T-cell (primary cell): ENCODE results near the gene ARL5B. TPM values are rescaled to one million over a fixed set of nuclear protein-coding genes. Genes with fewer than 3 reads are reported as not detected.

Experiments used
- ATAC-seq, 4 experiments: fragments of 200-7000 bp in 3 of 4; fragments of 150-1000 bp in 1 of 4; cut with Tn5 transposase; replicated peaks in 1 of 4; 1 replicate in 3 of 4; 2 replicates in 1 of 4; pipeline ENCODE4 v1.10.0; 2021; ENCODE audit warnings: moderate library complexity in 3 of 4, mild to moderate bottlenecking in 2 of 4, moderate number of reproducible peaks in 1 of 4
- CTCF ChIA-PET, 2 donors: fragments of 300-600 bp; sonication (Branson Sonifier 250); formaldehyde crosslinking; loops; one replicate each; lab custom pipeline; 2022; ENCODE audit warnings: antibody characterized with exemption in 2 of 2; lab: Charles Lee
- POLR2A ChIA-PET, 2 donors: fragments of 300-600 bp; sonication (Branson Sonifier 250); formaldehyde crosslinking; loops; one replicate each; lab custom pipeline; 2022; ENCODE audit warnings: antibody characterized with exemption in 2 of 2; lab: Charles Lee
- DNase-seq, 35 experiments: peaks; one replicate each; pipeline versions ENCODE4 v3.0.0 to v3.0.0-alpha.2; 2013 to 2023
- H3K27ac ChIP-seq: one replicate; pipeline ENCODE4 v1.5.1; 2013; ENCODE audit warnings: low read length
- H3K27me3 ChIP-seq, 2 experiments: replicated peaks in 1 of 2; 1 replicate in 1 of 2; 2 replicates in 1 of 2; pipeline versions ENCODE4 v1.6.1 to v1.7.0; 2013; ENCODE audit warnings: low read length in 1 of 2, mixed read lengths in 1 of 2; ENCODE audit not compliant: control insufficient read depth in 2 of 2, insufficient read depth in 2 of 2; ENCODE audit errors: extremely low read depth in 1 of 2
- H3K36me3 ChIP-seq, 2 donors: 1 replicate in 1 of 2; 2 replicates in 1 of 2; pipeline versions ENCODE4 v1.6.1 to v1.7.0; 2013; ENCODE audit warnings: low read length in 1 of 2; ENCODE audit not compliant: control insufficient read depth in 2 of 2, insufficient read depth in 1 of 2; ENCODE audit errors: extremely low read depth in 1 of 2
- H3K4me1 ChIP-seq, 2 experiments: 1 replicate in 1 of 2; 2 replicates in 1 of 2; pipeline versions ENCODE4 v1.6.1 to v1.7.0; 2013; ENCODE audit warnings: low read length in 2 of 2, mixed read lengths in 1 of 2; ENCODE audit not compliant: insufficient read depth in 2 of 2, control insufficient read depth in 1 of 2; ENCODE audit errors: extremely low read depth in 1 of 2
- H3K4me3 ChIP-seq, 2 donors: 1 replicate in 1 of 2; 2 replicates in 1 of 2; pipeline versions ENCODE4 v1.5.1 to v1.7.0; 2013; ENCODE audit warnings: mild to moderate bottlenecking in 2 of 2, low read length in 1 of 2, moderate library complexity in 1 of 2; ENCODE audit not compliant: control insufficient read depth in 1 of 2; ENCODE audit errors: extremely low read depth in 1 of 2
- H3K9me3 ChIP-seq: 2 replicates; pipeline ENCODE4 v1.7.0; 2013
- H3K27ac Mint-ChIP-seq, 2 donors: one replicate each; pipeline ENCODE4 v1.8.0; 2020 to 2021; ENCODE audit warnings: mild to moderate bottlenecking in 2 of 2, mixed read lengths in 2 of 2
- H3K27me3 Mint-ChIP-seq, 2 donors: one replicate each; pipeline ENCODE4 v1.8.0; 2021 to 2022; ENCODE audit warnings: mixed read lengths in 2 of 2
- H3K36me3 Mint-ChIP-seq: one replicate; pipeline ENCODE4 v1.8.0; 2021; ENCODE audit warnings: mixed read lengths
- H3K4me1 Mint-ChIP-seq, 3 donors: one replicate each; pipeline ENCODE4 v1.8.0; 2020 to 2022; ENCODE audit warnings: mixed read lengths in 3 of 3, mild to moderate bottlenecking in 1 of 3
- H3K4me3 Mint-ChIP-seq, 3 donors: one replicate each; pipeline ENCODE4 v1.8.0; 2020 to 2022; ENCODE audit warnings: mild to moderate bottlenecking in 3 of 3, mixed read lengths in 3 of 3, moderate library complexity in 3 of 3
- H3K9me3 Mint-ChIP-seq, 3 donors: one replicate each; pipeline ENCODE4 v1.8.0; 2020 to 2022; ENCODE audit warnings: mixed read lengths in 3 of 3
- WGBS: methylation state at CpG from one replicate; pipeline ENCODE4 v1.1.5; 2013; ENCODE audit warnings: missing lambda C conversion rate; ENCODE audit not compliant: insufficient coverage; 5-methylcytosine and 5-hydroxymethylcytosine counted together
- total RNA-seq, 35 experiments: library from RNA in 6 of 35; stranded (reverse) in 6 of 35; fragments of 120-200 nt in 1 of 35; gene quantifications; one replicate each; pipeline versions ENCODE4 v1.2.1 to v1.2.4 and lab custom pipeline; 2013 to 2026

ARL5B gene
- total RNA-seq, 5 donors from 2014 or later (not counting 1 experiment from before 2014, with no cell fraction given) = 9.7 to 14.9 (median 10.4) TPM

- Mint-ChIP-seq H3K27me3 (peaks cover 0 to 4% of the 10 kb centered on the region in 2 donors), H3K9me3 (no peaks in the 10 kb centered on the region), H3K36me3 (no peaks in the 10 kb centered on the region), H3K27ac (no peak overlapping the region), H3K4me1 (peaks cover 2 to 8% (median 7%) of the 10 kb centered on the region in 3 donors), H3K4me3 (no peak overlapping the region)
- CTCF ChIA-PET = interaction anchor here in 1 of 2 donors (0.8 kb wide), 1 partner anchor 8 kb away, joined by 4 read pairs; no protein-coding TSS in a partner anchor
- H3K27ac ChIP-seq = no peak overlapping the region
- no peaks in the 10 kb centered on the region for H3K36me3 ChIP-seq
- no peaks in the 10 kb centered on the region for H3K4me1 ChIP-seq
- POLR2A ChIA-PET = no interaction called here
- no peak for DNase-seq
- ATAC-seq = no peak
- no peak overlapping the region for H3K4me3 ChIP-seq
- WGBS = 7% methylated on average over 3 of the region's 6 CpGs
- H3K27me3 ChIP-seq = no peaks in the 10 kb centered on the region
- H3K9me3 ChIP-seq = no peaks in the 10 kb centered on the region
Measured at GRCh38 chr10:18699849-18700840, 40.9 kb downstream of the ARL5B start.

DNA sequence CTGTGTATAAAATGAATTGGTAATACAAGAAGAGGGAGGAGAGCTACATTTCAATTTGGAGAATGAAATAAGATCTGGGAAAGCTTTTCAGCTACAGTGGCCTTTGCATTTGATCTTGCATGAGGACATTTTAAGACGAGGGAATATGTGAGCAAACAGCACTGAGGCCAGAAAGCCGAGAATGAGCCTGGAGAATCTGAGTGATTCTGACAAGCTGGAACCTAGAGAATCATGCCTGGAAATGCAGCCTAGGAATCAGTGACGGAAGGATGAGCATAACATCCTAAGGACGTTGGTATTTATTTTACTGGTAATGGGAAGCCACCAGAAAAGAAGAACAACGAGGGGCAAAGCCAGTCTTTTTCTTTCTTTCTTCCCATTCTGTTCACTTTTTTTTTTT is 44.3 kb downstream of the ARL5B start:
- H3K27me3 Mint-ChIP-seq = peaks cover 0 to 4% of the 10 kb centered on the region in 2 donors
- POLR2A ChIA-PET = interaction anchor here in 1 of 2 donors (0.6 kb wide), 1 partner anchor 21 kb away, joined by 3 read pairs; no protein-coding TSS in a partner anchor
- H3K27ac Mint-ChIP-seq = no peak overlapping the region
- no peak overlapping the region for H3K4me3 Mint-ChIP-seq
- H3K36me3 Mint-ChIP-seq = no peaks in the 10 kb centered on the region
- Histone ChIP-seq H3K27me3 (peaks cover 0 to 2% of the 10 kb centered on the region in 2 experiments), H3K4me1 (no peaks in the 10 kb centered on the region), H3K27ac (no peak overlapping the region), H3K4me3 (no peak overlapping the region), H3K36me3 (no peaks in the 10 kb centered on the region), H3K9me3 (no peaks in the 10 kb centered on the region)
- WGBS = 88% methylated on average over 1 of the region's 5 CpGs
- no peak for ATAC-seq
- peaks cover 2 to 8% (median 7%) of the 10 kb centered on the region in 3 donors for H3K4me1 Mint-ChIP-seq
- no peak for DNase-seq
- no peaks in the 10 kb centered on the region for H3K9me3 Mint-ChIP-seq
- CTCF ChIA-PET = no interaction called here

- no peak overlapping the region for H3K27ac ChIP-seq
- no peaks in the 10 kb centered on the region for H3K4me1 ChIP-seq
- ATAC-seq = no peak
- no peak overlapping the region for H3K4me3 ChIP-seq
- H3K27ac Mint-ChIP-seq = no peak overlapping the region
- H3K4me3 Mint-ChIP-seq = no peak overlapping the region
- no peaks in the 10 kb centered on the region for H3K4me1 Mint-ChIP-seq
- H3K9me3 ChIP-seq = no peaks in the 10 kb centered on the region
- no peaks in the 10 kb centered on the region for H3K9me3 Mint-ChIP-seq
- ChIA-PET POLR2A (no interaction called here), CTCF (no interaction called here)
- peaks cover 2 to 9% of the 10 kb centered on the region in 2 experiments for H3K27me3 ChIP-seq
- peaks cover 5 to 8% of the 10 kb centered on the region in 2 donors for H3K27me3 Mint-ChIP-seq
- WGBS = 84% methylated on average over 31 of the region's 31 CpGs
- no peaks in the 10 kb centered on the region for H3K36me3 ChIP-seq
- no peaks in the 10 kb centered on the region for H3K36me3 Mint-ChIP-seq
- DNase-seq = no peak
Measured at GRCh38 chr10:18710201-18710653, 51.0 kb downstream of the ARL5B start.

DNA sequence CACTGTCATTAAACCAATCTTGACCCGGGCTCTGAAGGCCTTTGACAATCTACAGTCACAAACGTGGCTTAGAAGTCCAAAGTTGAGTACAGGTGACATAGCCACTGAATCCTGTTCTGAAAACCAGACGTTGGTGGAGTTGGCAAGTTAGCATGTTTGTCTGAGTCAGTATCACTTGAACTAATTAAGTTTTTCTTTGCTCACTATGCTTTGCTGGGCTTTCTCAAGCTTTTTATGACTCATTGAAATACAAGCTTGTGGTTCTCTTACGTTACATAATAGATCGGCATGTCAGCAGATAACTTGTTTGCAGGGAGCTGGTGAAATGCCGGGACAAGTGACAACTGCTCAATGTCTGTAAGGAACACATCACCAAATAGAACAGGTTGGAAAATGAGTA is 53.8 kb downstream of the ARL5B start:
- Histone ChIP-seq H3K4me3 (no peak overlapping the region), H3K27me3 (peaks cover 0 to 9% of the 10 kb centered on the region in 2 experiments), H3K36me3 (no peaks in the 10 kb centered on the region), H3K27ac (no peak overlapping the region), H3K4me1 (no peaks in the 10 kb centered on the region), H3K9me3 (no peaks in the 10 kb centered on the region)
- H3K27me3 Mint-ChIP-seq = peaks cover 5 to 8% of the 10 kb centered on the region in 2 donors
- no peak overlapping the region for H3K4me3 Mint-ChIP-seq
- ATAC-seq (no peak), DNase-seq (no peak)
- H3K9me3 Mint-ChIP-seq = no peaks in the 10 kb centered on the region
- no peak overlapping the region for H3K27ac Mint-ChIP-seq
- no peaks in the 10 kb centered on the region for H3K36me3 Mint-ChIP-seq
- ChIA-PET CTCF (no interaction called here), POLR2A (interaction anchor here in 1 of 2 donors (0.6 kb wide), 1 partner anchor 16 kb away, joined by 3 read pairs; no protein-coding TSS in a partner anchor)
- WGBS = 60% methylated on average over 2 of the region's 6 CpGs
- no peaks in the 10 kb centered on the region for H3K4me1 Mint-ChIP-seq

DNA sequence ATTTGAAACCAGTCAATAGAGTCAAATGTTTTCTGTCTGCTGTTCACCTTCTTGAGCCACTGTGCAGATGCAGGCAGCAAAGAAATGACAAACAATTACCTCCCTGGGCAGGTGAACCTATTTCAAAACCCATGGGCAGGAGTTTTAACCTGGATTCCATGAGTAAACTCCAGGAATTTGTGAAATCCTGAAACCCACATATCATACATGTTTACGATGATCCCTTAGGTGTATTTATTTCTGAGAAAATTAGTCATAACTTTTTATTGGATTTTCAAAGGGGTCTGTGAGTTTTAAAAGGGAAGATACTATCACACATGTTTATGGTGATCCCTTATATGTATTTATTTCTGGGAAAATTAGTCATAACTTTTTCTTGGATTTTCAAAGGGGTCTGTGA is 59.8 kb downstream of the ARL5B start:
- H3K9me3 ChIP-seq = no peaks in the 10 kb centered on the region
- no peaks in the 10 kb centered on the region for H3K27me3 Mint-ChIP-seq
- H3K4me3 Mint-ChIP-seq = no peak overlapping the region
- ATAC-seq = no peak
- no peaks in the 10 kb centered on the region for H3K36me3 Mint-ChIP-seq
- POLR2A ChIA-PET = no interaction called here
- H3K36me3 ChIP-seq = no peaks in the 10 kb centered on the region
- H3K27me3 ChIP-seq = no peaks in the 10 kb centered on the region
- H3K4me1 ChIP-seq = no peaks in the 10 kb centered on the region
- DNase-seq = no peak
- CTCF ChIA-PET = no interaction called here
- H3K27ac ChIP-seq = no peak overlapping the region
- H3K4me1 Mint-ChIP-seq = no peaks in the 10 kb centered on the region
- no peak overlapping the region for H3K27ac Mint-ChIP-seq
- H3K4me3 ChIP-seq = no peak overlapping the region
- no peaks in the 10 kb centered on the region for H3K9me3 Mint-ChIP-seq
- WGBS = no CpG with 5 or more reads among the region's 1 CpG

DNA sequence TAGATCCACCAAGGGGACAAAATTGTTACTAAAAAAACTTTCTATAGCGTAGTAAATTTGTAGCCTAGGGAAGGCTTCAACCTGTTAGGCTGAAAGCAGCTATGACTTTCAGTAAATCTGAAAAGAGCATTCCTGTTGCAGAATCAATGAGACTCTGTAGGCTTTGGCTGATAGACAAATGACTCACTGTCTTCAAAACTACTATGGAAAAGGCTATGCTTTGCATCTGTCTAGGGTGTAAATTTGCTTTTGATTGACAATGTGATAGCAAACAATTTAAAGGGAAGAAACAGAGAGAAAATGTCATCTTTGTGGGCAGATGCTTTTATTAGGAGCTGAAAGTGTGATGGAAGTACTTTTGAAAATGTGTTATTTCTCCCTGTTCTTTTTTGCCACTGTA is 60.6 kb downstream of the ARL5B start:
- no peaks in the 10 kb centered on the region for H3K27me3 Mint-ChIP-seq
- H3K36me3 Mint-ChIP-seq = no peaks in the 10 kb centered on the region
- Histone ChIP-seq H3K4me3 (no peak overlapping the region), H3K36me3 (no peaks in the 10 kb centered on the region), H3K27ac (no peak overlapping the region), H3K27me3 (no peaks in the 10 kb centered on the region), H3K9me3 (no peaks in the 10 kb centered on the region), H3K4me1 (no peaks in the 10 kb centered on the region)
- DNase-seq (no peak), ATAC-seq (no peak)
- POLR2A ChIA-PET = no interaction called here
- H3K4me1 Mint-ChIP-seq = no peaks in the 10 kb centered on the region
- no CpG with 5 or more reads among the region's 1 CpG for WGBS
- no peak overlapping the region for H3K27ac Mint-ChIP-seq
- no peak overlapping the region for H3K4me3 Mint-ChIP-seq
- no peaks in the 10 kb centered on the region for H3K9me3 Mint-ChIP-seq
- CTCF ChIA-PET = no interaction called here
